HG03432 (cell line): Measurements from ENCODE around the gene ZNF322.
"Not testable (repeated sequence)": the region's sequence is repeated elsewhere in the genome, so short reads cannot be mapped to it uniquely, and the experiment has no call there.

Source experiments
- ATAC-seq: cut with Tn5 transposase; IDR thresholded peaks from one replicate; pipeline ENCODE4 v1.9.1; 2021; ENCODE audit warnings: mild to moderate bottlenecking, moderate library complexity; ENCODE audit not compliant: unreplicated experiment

Gene ZNF322

GRCh38 chr6:26659042-26659999 is at the start of gene ZNF322:
Gene ZNF322 (minus strand): TSS chr6:26659746. CDS start chr6:26638553, 21,193 bp downstream.
- peak; percentile 99 for ATAC-seq

- ATAC-seq = not testable (repeated sequence)
These were observed 46.2 kb upstream of the ZNF322 start for GRCh38 chr6:26705780-26706179.

GRCh38 chr6:26705352-26705751 is 45.8 kb upstream of the ZNF322 start:
- not testable (repeated sequence) for ATAC-seq

GRCh38 chr6:26701023-26701747 is 41.6 kb upstream of the ZNF322 start:
- ATAC-seq = not testable (repeated sequence)

- not testable (repeated sequence) for ATAC-seq
These were observed 38.0 kb upstream of the ZNF322 start for GRCh38 chr6:26697496-26697895.

GRCh38 chr6:26689324-26689947 is 29.9 kb upstream of the ZNF322 start:
- ATAC-seq = not testable (repeated sequence)

- not testable (repeated sequence) for ATAC-seq
These were observed 23.0 kb upstream of the ZNF322 start for GRCh38 chr6:26682435-26683042.

GRCh38 chr6:26673287-26673686 is 13.7 kb upstream of the ZNF322 start:
- ATAC-seq = not testable (repeated sequence)

GRCh38 chr6:26670558-26670957 is 11.0 kb upstream of the ZNF322 start:
- not testable (repeated sequence) for ATAC-seq

GRCh38 chr6:26670003-26670402 is 10.5 kb upstream of the ZNF322 start:
- not testable (repeated sequence) for ATAC-seq

- ATAC-seq = peak; percentile 29
These were observed 435 bp upstream of the ZNF322 start for GRCh38 chr6:26660000-26660361.

GRCh38 chr6:26657256-26657655 is 2.3 kb downstream of the ZNF322 start:
- ATAC-seq = no peak

- ATAC-seq = no peak
These were observed 6.5 kb downstream of the ZNF322 start for GRCh38 chr6:26653007-26653406.

GRCh38 chr6:26651133-26651781 is 8.3 kb downstream of the ZNF322 start:
- no peak for ATAC-seq

- no peak for ATAC-seq
These were observed 13.5 kb downstream of the ZNF322 start for GRCh38 chr6:26646074-26646473.

- no peak for ATAC-seq
These were observed 18.7 kb downstream of the ZNF322 start for GRCh38 chr6:26640806-26641205.

- ATAC-seq = no peak
These were observed 30.2 kb downstream of the ZNF322 start for GRCh38 chr6:26629359-26629758.

- no peak for ATAC-seq
These were observed 31.7 kb downstream of the ZNF322 start for GRCh38 chr6:26627843-26628242.

GRCh38 chr6:26624557-26624956 is 35.0 kb downstream of the ZNF322 start:
- no peak for ATAC-seq

GRCh38 chr6:26623339-26623859 is 36.1 kb downstream of the ZNF322 start:
- no peak for ATAC-seq
